ENCODE measurements around the gene SH3BP4.

The SH3BP4 gene

GRCh38 chr2:234998404-234999211, 46.8 kb downstream of the SH3BP4 start:
- no peak for DNase-seq (ENCODE audit: low read depth in 2 of 2)

GRCh38 chr2:234999740-235000425, 48.1 kb downstream of the SH3BP4 start:
- no peak for DNase-seq (ENCODE audit: low read depth in 2 of 2)

GRCh38 chr2:235000426-235001236, 48.8 kb downstream of the SH3BP4 start:
- no peak for DNase-seq (ENCODE audit: low read depth in 2 of 2)

- DNase-seq (ENCODE audit: low read depth in 2 of 2), result no peak
Measured at GRCh38 chr2:235001237-235002133, 49.7 kb downstream of the SH3BP4 start.

GRCh38 chr2:235002198-235003095, 50.6 kb downstream of the SH3BP4 start:
- no peak for DNase-seq (ENCODE audit: low read depth in 2 of 2)

- no peak for DNase-seq (ENCODE audit: low read depth in 2 of 2)
Measured at GRCh38 chr2:235003096-235003775, 51.4 kb downstream of the SH3BP4 start.

- DNase-seq (ENCODE audit: low read depth in 2 of 2), result no peak
Measured at GRCh38 chr2:235004329-235004903, 52.6 kb downstream of the SH3BP4 start.

- DNase-seq (ENCODE audit: low read depth in 2 of 2), result no peak
Measured at GRCh38 chr2:235005023-235005422, 53.2 kb downstream of the SH3BP4 start.

GRCh38 chr2:235005603-235006259, 53.9 kb downstream of the SH3BP4 start:
- no peak for DNase-seq (ENCODE audit: low read depth in 2 of 2)

GRCh38 chr2:235006461-235006860, 54.6 kb downstream of the SH3BP4 start:
- no peak for DNase-seq (ENCODE audit: low read depth in 2 of 2)

- DNase-seq (ENCODE audit: low read depth in 2 of 2), result no peak
Measured at GRCh38 chr2:235006986-235007385, 55.2 kb downstream of the SH3BP4 start.

- DNase-seq (ENCODE audit: low read depth in 2 of 2), result no peak
Measured at GRCh38 chr2:235007664-235008457, 56.0 kb downstream of the SH3BP4 start.

GRCh38 chr2:235008584-235009044, 56.8 kb downstream of the SH3BP4 start:
- no peak for DNase-seq (ENCODE audit: low read depth in 2 of 2)

- no peak for DNase-seq (ENCODE audit: low read depth in 2 of 2)
Measured at GRCh38 chr2:235009081-235009480, 57.3 kb downstream of the SH3BP4 start.

- DNase-seq (ENCODE audit: low read depth in 2 of 2), result no peak
Measured at GRCh38 chr2:235010117-235010714, 58.4 kb downstream of the SH3BP4 start.

- DNase-seq (ENCODE audit: low read depth in 2 of 2), result no peak
Measured at GRCh38 chr2:235011607-235011928, 59.8 kb downstream of the SH3BP4 start.

GRCh38 chr2:235011929-235012631, 60.3 kb downstream of the SH3BP4 start:
- no peak for DNase-seq (ENCODE audit: low read depth in 2 of 2)
